ENCODE data around the gene KLRD1.
"Not testable (repeated sequence)": the region's sequence is repeated elsewhere in the genome, so short reads cannot be mapped to it uniquely, and the experiment has no call there.

KLRD1 gene

GRCh38 chr12:10368206-10369171 is 60.8 kb downstream of the KLRD1 start:
- DNase-seq (ENCODE audit: low spot score), result no peak

GRCh38 chr12:10369557-10370415 is 62.1 kb downstream of the KLRD1 start:
- DNase-seq (ENCODE audit: low spot score), result no peak

GRCh38 chr12:10371893-10372535 is 64.3 kb downstream of the KLRD1 start:
- DNase-seq (ENCODE audit: low spot score), result peak; percentile 55

DNA sequence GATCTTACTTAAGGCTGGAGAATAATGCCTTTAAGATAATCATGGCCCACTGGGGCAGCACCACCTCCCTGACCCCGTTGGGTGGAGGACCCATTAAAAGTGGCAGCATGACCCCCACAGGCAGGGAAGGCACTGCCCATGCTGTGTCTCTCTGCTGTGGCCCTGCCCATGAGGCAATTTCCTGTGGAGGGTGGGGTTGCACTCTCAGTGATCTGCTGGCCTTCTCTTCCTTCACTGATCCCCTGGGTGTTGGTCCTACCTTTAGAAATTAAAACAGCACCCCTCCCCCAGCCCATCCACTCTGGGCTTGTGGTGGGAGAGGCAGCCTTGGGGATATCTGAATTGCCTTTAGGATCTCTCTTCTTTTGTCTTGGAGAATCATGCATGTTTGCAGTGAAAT is 64.9 kb downstream of the KLRD1 start:
- DNase-seq (ENCODE audit: low spot score), result peak; percentile 35

DNA sequence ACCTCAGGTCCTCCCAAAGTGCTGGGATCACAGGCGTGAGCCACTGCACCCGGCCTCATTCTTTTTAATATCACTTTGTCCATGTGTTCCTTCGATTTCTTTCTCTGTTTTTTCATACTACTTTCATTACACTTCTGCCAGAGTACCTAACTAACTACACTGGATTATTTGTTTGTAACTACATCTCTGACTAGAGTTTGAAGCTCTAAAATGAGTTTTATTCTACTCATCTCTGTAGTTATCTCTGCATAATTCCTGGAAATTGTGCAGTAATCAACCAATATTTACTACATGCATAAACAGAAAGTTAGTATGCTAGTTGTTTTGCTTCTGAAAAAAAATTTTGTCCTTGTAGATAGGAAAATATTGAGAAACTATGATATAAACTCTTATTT is 67.0 kb downstream of the KLRD1 start:
- no peak for DNase-seq (ENCODE audit: low spot score)

DNA sequence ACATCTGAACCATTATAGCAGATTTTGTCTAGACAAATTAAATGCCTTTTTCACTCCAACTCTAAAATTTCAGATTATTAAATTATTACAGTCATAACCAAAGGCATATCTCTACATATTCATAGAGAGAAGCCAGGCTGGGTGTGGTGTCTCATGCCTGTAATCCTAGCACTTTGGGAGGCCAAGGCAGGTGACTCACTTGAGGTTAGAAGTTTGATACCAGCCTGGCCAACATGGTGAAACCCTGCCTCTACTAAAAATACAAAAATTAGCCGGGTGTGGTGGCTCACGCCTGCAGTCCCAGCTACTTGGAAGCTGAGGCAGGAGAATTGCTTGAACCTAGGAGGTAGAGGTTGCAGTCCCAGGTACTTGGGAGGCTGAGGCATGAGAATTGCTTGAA is 71.1 kb downstream of the KLRD1 start:
- DNase-seq (ENCODE audit: low spot score), result not testable (repeated sequence)

Measured in LoVo (cell line).